Activated CD8-positive, alpha-beta T cell treated with anti-CD3 and anti-CD28 coated beads for 36 hours (primary cell): ENCODE measurements around the gene FAM222B. TPM values are rescaled to one million over a fixed set of nuclear protein-coding genes. Genes with fewer than 3 reads are reported as not detected.

ENCODE experiments used
- ATAC-seq: fragments of 200-7000 bp; cut with Tn5 transposase; one replicate; pipeline ENCODE4 v1.10.0; 2021; ENCODE audit warnings: mild to moderate bottlenecking, moderate library complexity
- CTCF ChIA-PET: fragments of 350-600 bp; sonication (Branson Sonifier 250); formaldehyde crosslinking; loops from one replicate; lab custom pipeline; 2021; ENCODE audit warnings: antibody characterized with exemption; lab: Charles Lee
- POLR2A ChIA-PET: fragments of 350-600 bp; sonication (Branson Sonifier 250); formaldehyde crosslinking; loops from one replicate; lab custom pipeline; 2021; ENCODE audit warnings: antibody characterized with exemption; lab: Charles Lee
- DNase-seq: peaks from one replicate; pipeline ENCODE4 v3.0.0-alpha.2; 2020
- H3K27ac Mint-ChIP-seq: one replicate; pipeline ENCODE4 v1.8.0; 2021; ENCODE audit warnings: mild to moderate bottlenecking, mixed read lengths
- H3K27me3 Mint-ChIP-seq: one replicate; pipeline ENCODE4 v1.8.0; 2021; ENCODE audit warnings: mixed read lengths
- H3K36me3 Mint-ChIP-seq: one replicate; pipeline ENCODE4 v1.8.0; 2021; ENCODE audit warnings: low read depth, mixed read lengths
- H3K4me1 Mint-ChIP-seq: one replicate; pipeline ENCODE4 v1.8.0; 2021; ENCODE audit warnings: low read depth, mixed read lengths
- H3K4me3 Mint-ChIP-seq: one replicate; pipeline ENCODE4 v1.8.0; 2021; ENCODE audit warnings: mild to moderate bottlenecking, moderate library complexity, mixed read lengths
- H3K9me3 Mint-ChIP-seq: one replicate; pipeline ENCODE4 v1.8.0; 2021; ENCODE audit warnings: mixed read lengths
- CTCF ChIP-seq: fragments of 200-600 bp; IDR thresholded peaks from one replicate; pipeline ENCODE4 v1.8.0; 2022; ENCODE audit warnings: antibody characterized with exemption, mild to moderate bottlenecking
- intact Hi-C: fragments of 100-400 bp; cut with micrococcal nuclease; formaldehyde crosslinking; loops from one replicate; pipeline ENCODE4 v1.10.0; 2022
- total RNA-seq, 2 experiments: library from RNA; stranded (reverse); gene quantifications; one replicate each; pipeline ENCODE4 v1.2.3, GENCODE V29; 2021

FAM222B gene
- total RNA-seq, 2 experiments from 2014 or later: 14.7 to 15.2 TPM

DNA sequence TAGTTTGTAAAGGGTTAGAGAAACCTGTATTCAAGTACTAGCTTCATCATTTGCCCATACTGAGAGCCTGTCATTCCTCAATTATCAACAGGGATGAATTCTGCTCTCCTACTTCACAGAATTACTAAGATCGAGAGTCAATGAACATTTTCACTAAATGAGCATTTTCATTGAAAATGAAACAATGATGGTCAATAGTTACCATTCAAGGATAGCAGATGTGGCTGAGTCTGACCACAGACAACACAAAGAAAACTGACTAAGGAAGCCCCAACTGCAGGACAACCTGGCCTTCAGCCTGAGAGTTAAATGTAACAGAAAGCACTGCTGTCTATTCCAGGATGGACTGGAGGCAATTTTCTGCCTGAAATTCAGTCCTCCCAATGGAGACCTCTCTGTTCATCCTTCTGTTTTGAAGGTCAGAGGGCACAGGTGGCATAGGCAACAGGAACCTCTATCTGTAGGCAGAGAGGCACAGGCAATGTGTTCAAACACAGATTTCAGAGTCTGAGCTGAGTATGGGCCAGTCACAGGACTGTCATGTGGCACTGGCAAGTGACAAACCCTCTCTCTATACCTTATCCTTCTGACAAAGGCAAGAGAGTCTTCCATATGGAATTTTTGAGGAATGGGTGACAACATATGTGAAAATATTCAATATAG lies 79.3 kb downstream of the FAM222B start:
- no peaks in the 10 kb centered on the region for H3K9me3 Mint-ChIP-seq
- peak; percentile 50 for ATAC-seq
- H3K36me3 Mint-ChIP-seq: peaks cover 13% of the 10 kb centered on the region
- CTCF ChIA-PET: interaction anchor here (0.6 to 7.1 kb wide), 67 partner anchors 11 to 361 kb away, joined by 3 to 109 read pairs (median 7); partner anchors contain the start of genes DHRS13, FAM222B, FLOT2 and NEK8
- intact Hi-C loops: loop anchor here (5.0 kb wide), 1 partner anchor 36 kb away; the partner anchor contains the start of genes NEK8 and TLCD1
- no peak for TF ChIP-seq CTCF
- H3K4me3 Mint-ChIP-seq: no peak overlapping the region
- POLR2A ChIA-PET: interaction anchor here (0.8 to 4.6 kb wide), 10 partner anchors 9 to 135 kb away, joined by 3 to 31 read pairs (median 8); partner anchors contain the start of genes FLOT2 and RPL23A
- no peak overlapping the region for H3K27ac Mint-ChIP-seq
- H3K27me3 Mint-ChIP-seq: no peaks in the 10 kb centered on the region
- DNase-seq: no peak
- H3K4me1 Mint-ChIP-seq: peaks cover 14% of the 10 kb centered on the region

DNA sequence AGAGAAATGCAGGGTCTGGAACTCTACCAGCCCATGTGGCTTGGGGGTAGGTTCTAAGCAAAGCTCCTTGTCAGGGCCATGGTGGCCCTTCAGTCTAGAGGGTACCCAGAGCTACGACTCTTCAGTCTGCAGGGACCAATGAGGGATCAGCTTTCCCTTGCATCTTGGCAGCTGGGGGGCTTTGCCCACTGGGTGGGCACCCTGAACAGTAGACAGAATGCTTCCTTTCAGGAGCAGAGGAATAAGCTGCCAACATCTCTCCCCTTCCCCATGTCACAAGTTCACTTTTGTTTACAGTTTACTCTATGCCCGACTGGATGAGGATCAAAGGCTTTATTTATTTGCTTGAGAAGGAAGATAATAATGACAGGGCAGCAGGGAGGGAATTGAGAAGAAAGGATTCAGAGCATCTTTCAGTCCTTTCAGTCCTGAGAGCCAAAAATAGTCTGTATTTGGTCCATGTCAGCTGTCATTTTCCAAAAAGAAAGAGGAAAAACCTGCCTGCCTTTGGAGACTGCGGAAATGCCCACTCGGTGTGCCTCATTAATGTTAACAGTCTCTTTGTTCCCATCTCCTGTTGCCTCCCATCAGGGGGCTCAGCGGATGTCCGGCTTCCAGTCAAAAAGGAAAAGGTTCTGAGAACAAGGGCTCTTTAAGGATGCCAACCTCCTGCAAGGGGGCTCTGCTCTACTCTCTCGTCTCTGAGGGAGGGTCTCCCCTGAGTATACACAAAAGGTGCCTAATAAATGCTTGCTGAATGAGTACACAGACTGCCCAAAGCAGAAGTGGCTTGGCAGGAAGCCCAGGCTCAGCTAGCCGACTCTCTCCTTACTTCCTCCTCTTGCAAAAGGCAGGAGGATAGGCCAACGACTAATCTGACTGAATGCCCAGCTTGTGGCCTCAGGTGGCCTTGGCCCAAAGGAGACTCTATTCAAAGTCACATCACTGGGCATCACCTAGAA lies 81.7 kb downstream of the FAM222B start:
- H3K4me1 Mint-ChIP-seq: peaks cover 14% of the 10 kb centered on the region
- DNase-seq: no peak
- H3K9me3 Mint-ChIP-seq: no peaks in the 10 kb centered on the region
- ATAC-seq: no peak
- POLR2A ChIA-PET: interaction anchor here (1.3 to 4.6 kb wide), 5 partner anchors 10 to 121 kb away, joined by 3 to 31 read pairs (median 8); partner anchors contain the start of gene RPL23A
- H3K27me3 Mint-ChIP-seq: no peaks in the 10 kb centered on the region
- CTCF ChIA-PET: interaction anchor here (1.2 to 7.1 kb wide), 8 partner anchors 9 to 192 kb away, joined by 3 to 109 read pairs (median 31); partner anchors contain the start of genes NEK8, PHF12, TLCD1 and TRAF4
- no peak for TF ChIP-seq CTCF
- no peak overlapping the region for H3K4me3 Mint-ChIP-seq
- no peak overlapping the region for H3K27ac Mint-ChIP-seq
- H3K36me3 Mint-ChIP-seq: peaks cover 10% of the 10 kb centered on the region
- intact Hi-C loops: loop anchor here (5.0 kb wide), 1 partner anchor 34 kb away; the partner anchor contains the start of genes NEK8 and TLCD1

DNA sequence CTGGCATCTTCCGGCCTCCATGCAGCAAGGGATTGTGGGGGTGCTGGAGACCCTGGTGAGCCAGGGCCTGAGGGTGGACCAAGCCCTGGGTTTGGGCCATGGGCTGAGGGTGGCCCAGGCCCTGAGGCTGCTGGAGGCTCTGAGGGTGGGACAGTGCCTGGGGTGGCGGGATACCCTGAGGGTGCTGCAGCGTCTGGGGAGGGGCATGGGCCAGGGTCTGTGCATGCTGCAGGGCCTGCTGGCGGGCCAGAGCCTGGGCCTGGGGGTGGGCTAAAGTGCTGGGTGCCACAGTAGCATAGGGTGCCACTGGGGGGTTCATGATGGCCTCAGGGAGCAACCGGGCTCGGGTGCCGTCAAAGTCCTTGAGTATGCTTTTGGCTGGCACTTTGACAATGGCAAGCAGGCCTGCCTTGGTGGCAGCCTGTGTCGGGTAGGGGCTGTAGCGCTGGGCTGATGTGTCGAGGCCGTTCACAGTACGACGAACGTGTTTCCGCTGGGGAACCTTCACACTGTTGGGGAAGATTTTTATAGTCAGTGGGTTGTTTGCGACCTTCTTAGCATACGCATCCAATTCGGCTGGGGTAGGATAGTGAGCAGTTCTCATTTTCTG lies 83.2 kb downstream of the FAM222B start:
- ATAC-seq (no peak), DNase-seq (no peak)
- no peak overlapping the region for H3K4me3 Mint-ChIP-seq
- peaks cover 12% of the 10 kb centered on the region for H3K4me1 Mint-ChIP-seq
- no peaks in the 10 kb centered on the region for H3K9me3 Mint-ChIP-seq
- H3K27me3 Mint-ChIP-seq: no peaks in the 10 kb centered on the region
- intact Hi-C loops: no loop called here
- ChIA-PET POLR2A (interaction anchor here (1.3 kb wide), 1 partner anchor 123 kb away, joined by 3 read pairs; no protein-coding TSS in a partner anchor), CTCF (interaction anchor here (7.1 kb wide), 1 partner anchor 32 kb away, joined by 99 read pairs; the partner anchor contains the start of genes NEK8 and TLCD1)
- TF ChIP-seq CTCF: no peak
- H3K27ac Mint-ChIP-seq: no peak overlapping the region
- peaks cover 12% of the 10 kb centered on the region for H3K36me3 Mint-ChIP-seq

DNA sequence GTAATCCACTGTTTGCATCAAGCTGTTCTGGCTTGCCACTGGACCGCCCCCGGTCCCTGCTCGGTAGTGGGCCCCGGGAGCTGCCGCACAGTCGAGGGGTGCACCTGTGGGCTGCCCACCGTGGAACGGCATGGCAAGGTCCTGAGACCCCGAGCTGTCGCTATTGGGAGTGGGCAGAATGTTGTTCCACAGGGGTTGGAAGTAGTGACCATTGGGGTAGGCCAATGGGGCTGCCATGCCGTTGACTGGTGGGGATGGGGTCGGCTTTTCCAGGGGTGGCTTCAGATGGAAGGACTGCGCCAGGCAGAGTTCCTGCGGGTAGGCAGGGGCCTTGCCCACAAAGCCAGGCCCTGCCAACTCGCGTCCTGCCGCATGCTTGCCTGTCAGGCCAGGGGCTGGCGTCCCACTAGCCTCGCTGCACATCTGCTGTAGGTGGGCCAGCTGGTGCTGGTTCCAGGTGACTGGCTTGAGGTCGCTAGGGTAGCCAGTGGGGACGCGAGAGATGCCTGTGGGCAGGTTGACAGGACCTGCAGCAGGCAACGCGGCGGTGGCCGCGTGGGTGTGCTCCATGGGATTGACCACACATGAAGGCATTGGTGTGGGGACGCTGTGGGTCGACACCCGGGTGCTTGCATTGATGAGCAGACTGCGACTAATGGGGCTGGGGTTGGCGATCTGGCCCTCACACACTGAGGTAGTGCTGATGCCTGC lies 84.0 kb downstream of the FAM222B start:
- no peaks in the 10 kb centered on the region for H3K27me3 Mint-ChIP-seq
- H3K36me3 Mint-ChIP-seq: peaks cover 11% of the 10 kb centered on the region
- DNase-seq: no peak
- no peak overlapping the region for H3K27ac Mint-ChIP-seq
- intact Hi-C loops: no loop called here
- TF ChIP-seq CTCF: no peak
- H3K9me3 Mint-ChIP-seq: no peaks in the 10 kb centered on the region
- ChIA-PET CTCF (interaction anchor here (1.8 kb wide), 1 partner anchor 32 kb away, joined by 5 read pairs; the partner anchor contains the start of gene TLCD1), POLR2A (interaction anchor here (2.6 kb wide), 1 partner anchor 12 kb away, joined by 10 read pairs; no protein-coding TSS in a partner anchor)
- H3K4me1 Mint-ChIP-seq: peaks cover 8% of the 10 kb centered on the region
- H3K4me3 Mint-ChIP-seq: no peak overlapping the region
- ATAC-seq: no peak
